ENCODE results near the gene C19orf25.

- no peak for TF ChIP-seq CTCF (IDR thresholded peaks at IDR 0.05; ENCODE audit: low read depth, low read length)
- TF ChIP-seq MAX (IDR thresholded peaks at IDR 0.05; ENCODE audit: low read depth, low read length) = no peak
These were observed 5.0 kb upstream of the C19orf25 start for GRCh38 chr19:1483979-1484428.

Data from NB4 (cell line).